ENCODE data around the gene PRSS38. TPM values are rescaled to one million over a fixed set of nuclear protein-coding genes. Genes with fewer than 3 reads are reported as not detected.

PRSS38 gene
- total RNA-seq, 1 donor from 2014 or later, result not detected

DNA sequence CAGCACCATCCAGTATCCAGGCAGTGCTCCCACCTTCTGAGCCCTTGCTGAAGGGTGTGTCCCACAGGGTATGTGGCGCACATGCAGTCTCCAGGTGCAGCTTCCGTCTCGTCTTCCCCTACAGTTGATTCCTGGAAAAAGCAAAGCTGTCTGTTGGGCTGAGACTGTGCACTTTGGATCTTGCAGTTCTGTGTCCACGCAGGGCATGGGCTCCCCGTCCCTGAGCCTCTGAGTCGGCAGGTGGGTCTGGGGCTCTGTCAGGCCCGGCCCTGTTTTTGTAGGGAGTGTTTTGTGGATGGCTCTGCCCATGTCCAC lies 47.4 kb upstream of the PRSS38 start:
- peaks cover 12% of the 10 kb centered on the region for H3K27me3 Mint-ChIP-seq (ENCODE audit: unreplicated experiment)
- peaks cover 18% of the 10 kb centered on the region for H3K4me1 Mint-ChIP-seq (ENCODE audit: low read depth, unreplicated experiment)
- DNase-seq, result no peak
- TF ChIP-seq, protein P1, sequence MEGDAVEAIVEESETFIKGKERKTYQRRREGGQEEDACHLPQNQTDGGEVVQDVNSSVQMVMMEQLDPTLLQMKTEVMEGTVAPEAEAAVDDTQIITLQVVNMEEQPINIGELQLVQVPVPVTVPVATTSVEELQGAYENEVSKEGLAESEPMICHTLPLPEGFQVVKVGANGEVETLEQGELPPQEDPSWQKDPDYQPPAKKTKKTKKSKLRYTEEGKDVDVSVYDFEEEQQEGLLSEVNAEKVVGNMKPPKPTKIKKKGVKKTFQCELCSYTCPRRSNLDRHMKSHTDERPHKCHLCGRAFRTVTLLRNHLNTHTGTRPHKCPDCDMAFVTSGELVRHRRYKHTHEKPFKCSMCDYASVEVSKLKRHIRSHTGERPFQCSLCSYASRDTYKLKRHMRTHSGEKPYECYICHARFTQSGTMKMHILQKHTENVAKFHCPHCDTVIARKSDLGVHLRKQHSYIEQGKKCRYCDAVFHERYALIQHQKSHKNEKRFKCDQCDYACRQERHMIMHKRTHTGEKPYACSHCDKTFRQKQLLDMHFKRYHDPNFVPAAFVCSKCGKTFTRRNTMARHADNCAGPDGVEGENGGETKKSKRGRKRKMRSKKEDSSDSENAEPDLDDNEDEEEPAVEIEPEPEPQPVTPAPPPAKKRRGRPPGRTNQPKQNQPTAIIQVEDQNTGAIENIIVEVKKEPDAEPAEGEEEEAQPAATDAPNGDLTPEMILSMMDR (IDR thresholded peaks at IDR 0.05; ENCODE audit: partially characterized antibody, unreplicated experiment), result no peak
- no peak overlapping the region for H3K4me3 Mint-ChIP-seq (ENCODE audit: unreplicated experiment)
- peaks cover 11% of the 10 kb centered on the region for H3K9me3 Mint-ChIP-seq (ENCODE audit: unreplicated experiment)
- H3K27ac Mint-ChIP-seq (ENCODE audit: unreplicated experiment), result no peak overlapping the region
- peaks cover 8% of the 10 kb centered on the region for H3K36me3 Mint-ChIP-seq (ENCODE audit: unreplicated experiment)

DNA sequence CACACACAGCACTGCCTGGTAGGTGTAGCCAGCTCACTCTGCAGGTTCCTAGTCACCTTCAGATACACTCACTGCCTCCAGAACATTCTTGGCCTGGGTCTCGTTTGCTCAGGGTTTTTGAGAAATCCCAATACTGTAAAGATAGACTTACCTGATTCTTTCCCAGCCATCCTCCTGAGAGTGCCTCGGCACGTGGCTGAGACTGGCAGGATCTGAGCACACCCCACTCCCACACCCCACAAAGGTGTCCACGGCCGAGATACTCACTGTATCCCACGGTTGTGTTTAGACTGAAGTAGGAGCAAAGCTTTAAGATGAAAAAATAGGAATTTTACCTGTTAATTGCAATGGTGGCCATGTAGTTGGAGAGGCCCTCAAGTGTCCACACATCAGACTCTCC lies 46.8 kb upstream of the PRSS38 start:
- Mint-ChIP-seq H3K36me3 (ENCODE audit: unreplicated experiment) (peaks cover 8% of the 10 kb centered on the region), H3K27ac (ENCODE audit: unreplicated experiment) (no peak overlapping the region), H3K4me3 (ENCODE audit: unreplicated experiment) (no peak overlapping the region), H3K27me3 (ENCODE audit: unreplicated experiment) (peaks cover 12% of the 10 kb centered on the region), H3K4me1 (ENCODE audit: low read depth, unreplicated experiment) (peaks cover 18% of the 10 kb centered on the region), H3K9me3 (ENCODE audit: unreplicated experiment) (peaks cover 11% of the 10 kb centered on the region)
- TF ChIP-seq, protein P1 (IDR thresholded peaks at IDR 0.05; ENCODE audit: partially characterized antibody, unreplicated experiment), result no peak
- DNase-seq, result no peak

DNA sequence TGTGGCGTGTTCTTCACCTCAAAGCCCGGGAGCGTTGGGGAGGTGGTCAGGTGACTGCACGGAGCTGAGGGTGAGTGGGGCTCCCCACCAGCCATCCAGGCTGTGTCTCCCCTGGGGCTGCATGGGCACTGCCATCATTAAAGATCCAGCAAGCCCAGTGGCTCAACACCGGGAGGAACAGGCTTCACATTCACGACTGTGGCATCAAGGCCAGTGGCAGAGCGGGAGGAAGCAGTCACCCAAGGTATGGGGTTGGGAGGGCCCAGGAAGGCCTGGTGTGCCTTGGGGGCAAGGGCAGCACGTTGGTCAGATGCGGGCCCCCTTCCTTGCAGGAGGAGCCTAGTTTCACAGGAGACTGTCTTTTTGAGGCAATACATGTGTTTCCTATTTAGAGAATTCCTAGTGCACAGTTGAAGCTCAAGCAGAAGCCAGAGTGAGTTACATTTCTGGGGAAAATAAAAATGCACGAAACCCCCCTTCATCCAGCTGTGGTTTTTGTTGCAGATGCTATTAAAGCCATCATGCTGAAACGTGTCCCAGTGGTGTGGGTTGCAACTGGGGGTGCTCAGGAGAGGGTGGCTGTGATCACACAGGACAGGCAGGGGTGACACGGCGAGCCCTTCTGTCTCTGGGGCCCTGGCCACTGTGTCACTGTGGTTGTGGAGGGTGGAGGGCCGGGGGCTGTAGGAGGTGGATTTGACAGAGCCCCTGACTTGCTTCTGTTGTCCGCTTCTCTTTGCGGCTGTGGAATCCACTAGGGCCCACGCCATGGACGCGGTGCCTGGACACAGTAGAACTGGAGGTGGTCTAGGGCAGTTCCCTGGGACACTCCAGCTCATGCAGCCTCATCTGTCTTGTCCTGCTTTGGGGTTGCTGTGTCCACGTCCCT lies 46.2 kb upstream of the PRSS38 start:
- Mint-ChIP-seq H3K9me3 (ENCODE audit: unreplicated experiment) (peaks cover 11% of the 10 kb centered on the region), H3K27ac (ENCODE audit: unreplicated experiment) (peak overlapping the region; percentile 33), H3K4me1 (ENCODE audit: low read depth, unreplicated experiment) (peaks cover 22% of the 10 kb centered on the region), H3K27me3 (ENCODE audit: unreplicated experiment) (peaks cover 12% of the 10 kb centered on the region), H3K4me3 (ENCODE audit: unreplicated experiment) (no peak overlapping the region), H3K36me3 (ENCODE audit: unreplicated experiment) (peaks cover 8% of the 10 kb centered on the region)
- DNase-seq, result no peak
- TF ChIP-seq, protein P1 (IDR thresholded peaks at IDR 0.05; ENCODE audit: partially characterized antibody, unreplicated experiment), result no peak

DNA sequence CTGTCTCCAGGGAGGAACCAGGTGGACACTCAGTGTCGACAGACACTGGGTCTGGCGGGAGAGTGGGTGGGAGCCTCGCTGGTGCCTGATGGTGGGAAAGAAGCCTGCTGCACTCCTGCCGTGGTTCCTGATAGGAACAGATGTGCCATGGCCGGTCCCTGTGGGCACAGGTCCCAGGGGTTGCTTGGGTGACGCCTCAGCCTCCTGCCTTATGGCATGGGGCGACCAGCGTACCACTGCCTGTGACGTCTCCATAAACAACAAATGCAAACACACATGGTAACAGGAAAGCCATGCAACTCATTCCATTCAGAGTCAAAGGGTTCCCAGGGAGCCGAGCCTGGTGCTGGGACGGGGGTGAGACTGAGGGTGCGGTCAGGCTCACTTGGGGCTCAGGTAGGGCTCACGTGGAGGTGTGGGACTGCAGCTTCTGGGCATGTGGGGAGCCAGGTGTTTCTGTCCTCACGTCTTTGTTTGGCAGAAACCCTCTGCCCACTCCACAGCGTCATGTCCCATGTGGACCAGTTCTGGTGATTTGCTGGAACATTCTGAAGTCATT lies 45.5 kb upstream of the PRSS38 start:
- peaks cover 21% of the 10 kb centered on the region for H3K4me1 Mint-ChIP-seq (ENCODE audit: low read depth, unreplicated experiment)
- TF ChIP-seq, protein P1 (IDR thresholded peaks at IDR 0.05; ENCODE audit: partially characterized antibody, unreplicated experiment), result no peak
- H3K27ac Mint-ChIP-seq (ENCODE audit: unreplicated experiment), result peak overlapping the region; percentile 33
- H3K36me3 Mint-ChIP-seq (ENCODE audit: unreplicated experiment), result peaks cover 8% of the 10 kb centered on the region
- no peak for DNase-seq
- H3K4me3 Mint-ChIP-seq (ENCODE audit: unreplicated experiment), result no peak overlapping the region
- peaks cover 12% of the 10 kb centered on the region for H3K27me3 Mint-ChIP-seq (ENCODE audit: unreplicated experiment)
- H3K9me3 Mint-ChIP-seq (ENCODE audit: unreplicated experiment), result peaks cover 11% of the 10 kb centered on the region

DNA sequence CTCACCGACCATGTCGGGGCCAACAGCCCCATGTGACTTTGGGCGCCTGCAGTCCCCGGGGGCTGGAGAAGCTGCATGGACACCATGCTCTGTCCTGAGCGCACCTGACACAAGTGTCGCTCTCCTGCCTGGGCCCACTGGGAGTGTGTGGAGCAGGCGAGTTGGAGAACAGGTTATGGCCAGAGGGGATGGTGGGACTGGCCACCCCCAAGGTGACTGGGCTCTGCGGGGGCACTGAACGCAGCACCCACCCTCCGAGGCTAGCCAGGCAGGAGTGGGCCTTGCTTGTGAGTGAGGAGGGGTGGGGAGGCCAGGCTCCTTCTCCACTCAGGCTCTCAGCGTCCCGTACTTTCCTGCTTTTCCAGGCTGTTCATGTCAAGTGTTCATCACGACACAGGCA lies 44.7 kb upstream of the PRSS38 start:
- Mint-ChIP-seq H3K36me3 (ENCODE audit: unreplicated experiment) (peaks cover 8% of the 10 kb centered on the region), H3K4me3 (ENCODE audit: unreplicated experiment) (no peak overlapping the region), H3K27ac (ENCODE audit: unreplicated experiment) (no peak overlapping the region), H3K27me3 (ENCODE audit: unreplicated experiment) (peaks cover 12% of the 10 kb centered on the region), H3K9me3 (ENCODE audit: unreplicated experiment) (peaks cover 12% of the 10 kb centered on the region), H3K4me1 (ENCODE audit: low read depth, unreplicated experiment) (peaks cover 22% of the 10 kb centered on the region)
- no peak for DNase-seq
- TF ChIP-seq, protein P1 (IDR thresholded peaks at IDR 0.05; ENCODE audit: partially characterized antibody, unreplicated experiment), result no peak

Data from glutamatergic neuron (in vitro differentiated cells).